RCC 7860 (cell line): ENCODE data around the gene ANK3.
A peak's percentile ranks its signal among the peaks of the same experiment; 100 is the strongest.

Source experiments
- DNase-seq: peaks from one replicate; pipeline ENCODE4 v3.0.0-alpha.2; 2015; ENCODE audit warnings: low spot score
- FAIRE-seq: peaks from 2 replicates; lab custom pipeline; 2012; peaks lifted over from hg19 to GRCh38; lab: Jason Lieb, UNC

Gene ANK3

GRCh38 chr10:60286559-60286958 lies 103.1 kb downstream of the ANK3 start:
- DNase-seq (no peak), FAIRE-seq (no peak)

- FAIRE-seq (no peak), DNase-seq (no peak)
These were observed 106.3 kb downstream of the ANK3 start for GRCh38 chr10:60283397-60283796.

GRCh38 chr10:60282771-60283353 lies 106.8 kb downstream of the ANK3 start:
- peak; percentile 18 for DNase-seq
- no peak for FAIRE-seq

GRCh38 chr10:60281792-60282353 lies 107.8 kb downstream of the ANK3 start:
- FAIRE-seq = no peak

GRCh38 chr10:60281331-60281730 lies 108.3 kb downstream of the ANK3 start:
- no peak for DNase-seq
- FAIRE-seq = no peak

More at GRCh38 chr10:60281792-60282353, 107.8 kb downstream of the ANK3 start:
- DNase-seq = no peak

GRCh38 chr10:60280475-60280874 lies 109.2 kb downstream of the ANK3 start:
- DNase-seq (no peak), FAIRE-seq (no peak)

- FAIRE-seq (no peak), DNase-seq (no peak)
These were observed 112.0 kb downstream of the ANK3 start for GRCh38 chr10:60277656-60278055.

- FAIRE-seq (no peak), DNase-seq (no peak)
These were observed 113.4 kb downstream of the ANK3 start for GRCh38 chr10:60276232-60276631.

- DNase-seq (no peak), FAIRE-seq (no peak)
These were observed 118.2 kb downstream of the ANK3 start for GRCh38 chr10:60271319-60272040.

GRCh38 chr10:60270426-60270825 lies 119.2 kb downstream of the ANK3 start:
- DNase-seq (no peak), FAIRE-seq (no peak)

GRCh38 chr10:60267802-60268201 lies 121.9 kb downstream of the ANK3 start:
- DNase-seq (no peak), FAIRE-seq (no peak)

- DNase-seq = no peak
- no peak for FAIRE-seq
These were observed 123.2 kb downstream of the ANK3 start for GRCh38 chr10:60266513-60266912.

- no peak for DNase-seq
- FAIRE-seq = no peak
These were observed 127.0 kb downstream of the ANK3 start for GRCh38 chr10:60262647-60263126.

- DNase-seq = no peak
- no peak for FAIRE-seq
These were observed 129.4 kb downstream of the ANK3 start for GRCh38 chr10:60260321-60260720.

- DNase-seq = no peak
- no peak for FAIRE-seq
These were observed 131.3 kb downstream of the ANK3 start for GRCh38 chr10:60258429-60258797.

GRCh38 chr10:60257767-60258428 lies 131.8 kb downstream of the ANK3 start:
- DNase-seq (no peak), FAIRE-seq (no peak)

- FAIRE-seq = no peak
These were observed 134.9 kb downstream of the ANK3 start for GRCh38 chr10:60254776-60255175.

GRCh38 chr10:60253484-60253883 lies 136.2 kb downstream of the ANK3 start:
- FAIRE-seq (no peak), DNase-seq (no peak)

More at GRCh38 chr10:60254776-60255175, 134.9 kb downstream of the ANK3 start:
- DNase-seq = no peak

GRCh38 chr10:60252688-60253087 lies 137.0 kb downstream of the ANK3 start:
- DNase-seq (no peak), FAIRE-seq (no peak)

GRCh38 chr10:60246382-60246781 lies 143.3 kb downstream of the ANK3 start:
- DNase-seq = no peak
- no peak for FAIRE-seq

- no peak for DNase-seq
- no peak for FAIRE-seq
These were observed 150.4 kb downstream of the ANK3 start for GRCh38 chr10:60239228-60239627.

- FAIRE-seq (no peak), DNase-seq (no peak)
These were observed 150.9 kb downstream of the ANK3 start for GRCh38 chr10:60238759-60239100.
